NCI-H1417 treated with DMSO at 0.1 percent for 48 hours (cell line): ENCODE measurements around the gene EOLA1.
"Not testable (repeated sequence)": the region's sequence is repeated elsewhere in the genome, so short reads cannot be mapped to it uniquely, and the experiment has no call there.

Experiments used
- DNase-seq: peaks from one replicate; lab custom pipeline; 2025; lab: John Stamatoyannopoulos, UW

EOLA1 gene

DNA sequence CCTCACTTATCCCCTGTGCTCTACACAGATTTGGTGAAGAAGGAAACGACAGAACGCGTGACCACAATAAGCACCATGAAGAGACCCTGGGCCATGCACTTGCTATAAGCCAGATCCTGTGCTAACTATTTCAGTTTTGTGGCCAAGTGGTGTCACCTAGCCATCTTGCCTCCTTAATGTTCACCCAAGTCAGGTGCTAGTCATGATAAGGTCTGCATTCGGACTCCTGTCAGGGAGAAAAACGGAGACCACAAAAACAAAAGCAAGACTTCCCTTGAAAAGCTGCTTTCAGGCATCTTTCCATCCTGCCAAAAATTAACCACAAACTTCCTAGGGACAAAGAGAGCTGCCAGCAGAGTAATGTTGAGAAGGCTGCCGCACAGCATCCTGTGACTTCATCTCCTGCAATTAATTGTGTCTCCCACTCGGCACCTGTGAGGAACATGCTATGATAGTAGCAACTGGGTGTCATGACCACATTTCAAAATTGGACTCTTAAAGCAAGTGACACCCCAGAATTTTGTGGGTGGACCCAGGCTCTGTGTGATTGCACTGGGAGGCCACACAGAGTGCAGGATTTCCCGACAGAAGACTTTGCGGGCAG, 26.9 kb upstream of the EOLA1 start:
- DNase-seq: no peak

DNA sequence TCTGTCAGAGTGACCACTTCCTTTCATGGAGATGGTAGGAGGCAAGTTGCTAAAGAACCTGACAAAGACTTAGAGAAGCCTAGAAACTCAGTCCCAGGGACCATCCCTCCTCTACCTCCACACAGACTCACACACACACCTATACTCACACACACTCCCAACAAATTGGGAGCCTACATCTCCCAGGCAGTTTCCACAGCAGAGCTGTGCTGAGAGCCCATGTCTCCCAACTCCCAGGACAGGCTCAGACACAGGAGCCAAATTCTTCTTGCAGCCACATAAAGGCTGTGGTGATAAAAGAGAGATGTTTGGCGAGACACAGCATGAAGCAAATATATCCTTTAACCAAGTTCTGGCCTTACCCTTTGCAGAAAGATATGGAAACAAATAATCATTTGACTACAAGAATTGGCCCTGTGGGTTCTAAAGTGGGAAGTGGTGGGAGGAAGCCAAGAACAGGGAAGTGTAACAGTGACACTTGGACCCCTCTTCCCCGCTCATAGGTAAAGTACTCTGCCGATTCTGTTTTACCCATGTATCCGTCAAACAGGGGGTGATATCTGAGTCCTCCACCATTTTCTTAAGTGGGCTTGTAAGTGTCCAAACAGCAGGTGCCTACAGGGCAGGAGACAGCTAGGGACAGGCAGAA, 24.7 kb upstream of the EOLA1 start:
- DNase-seq: no peak

DNA sequence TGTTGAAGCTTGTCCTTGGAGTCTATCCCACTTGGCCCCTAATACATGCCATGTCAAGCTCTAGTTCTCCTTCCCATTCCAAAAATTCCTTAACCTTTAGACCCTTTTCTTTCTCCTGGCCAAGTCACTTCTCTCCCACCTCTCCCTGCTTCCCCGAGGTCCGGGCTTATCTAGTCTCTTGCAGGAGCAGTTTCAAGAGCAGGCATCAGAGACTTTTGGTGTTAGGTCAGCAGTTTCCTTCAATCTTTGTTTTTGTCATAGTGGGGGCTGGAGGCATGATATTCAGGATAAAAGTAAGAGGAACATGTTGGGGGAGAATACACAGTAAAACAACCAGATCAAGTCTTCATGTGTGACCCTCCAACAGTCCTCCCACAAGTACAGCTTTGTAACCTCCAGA, 24.2 kb upstream of the EOLA1 start:
- no peak for DNase-seq

DNA sequence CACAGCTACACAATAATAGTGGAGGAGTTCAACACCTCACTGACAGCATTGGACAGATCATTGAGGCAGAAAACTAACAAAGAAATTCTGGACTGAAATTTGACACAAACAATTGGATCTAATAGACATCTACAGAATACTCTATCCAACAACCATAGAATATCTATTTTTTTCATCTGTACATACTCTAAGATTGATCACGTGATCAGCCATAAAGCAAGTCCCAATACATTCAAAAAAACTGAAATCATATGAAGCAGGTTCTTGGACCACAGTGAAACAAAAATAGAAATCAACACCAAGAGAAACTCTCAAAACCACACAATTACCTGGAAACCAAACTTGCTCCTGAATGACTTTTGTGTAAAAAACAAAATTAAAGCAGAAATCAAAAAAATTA, 23.5 kb upstream of the EOLA1 start:
- no peak for DNase-seq

DNA sequence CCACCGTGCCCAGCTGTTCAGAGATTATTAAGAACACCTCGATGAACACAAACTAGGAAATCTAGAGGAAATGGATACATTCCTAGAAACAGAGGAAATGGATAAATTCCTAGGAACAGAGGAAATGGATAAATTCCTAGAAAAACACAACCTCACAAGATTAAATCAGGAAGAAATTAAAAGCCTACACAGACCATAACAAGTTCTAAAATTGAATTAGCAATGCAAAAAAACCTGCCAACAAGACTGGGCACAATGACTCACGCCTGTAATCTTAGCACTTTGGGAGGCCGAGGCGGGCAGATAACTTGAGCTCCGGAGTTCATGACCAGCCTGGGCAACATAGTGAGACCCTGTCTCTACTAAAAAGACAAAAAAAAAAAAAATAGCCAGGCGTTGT, 22.6 kb upstream of the EOLA1 start:
- DNase-seq: no peak

DNA sequence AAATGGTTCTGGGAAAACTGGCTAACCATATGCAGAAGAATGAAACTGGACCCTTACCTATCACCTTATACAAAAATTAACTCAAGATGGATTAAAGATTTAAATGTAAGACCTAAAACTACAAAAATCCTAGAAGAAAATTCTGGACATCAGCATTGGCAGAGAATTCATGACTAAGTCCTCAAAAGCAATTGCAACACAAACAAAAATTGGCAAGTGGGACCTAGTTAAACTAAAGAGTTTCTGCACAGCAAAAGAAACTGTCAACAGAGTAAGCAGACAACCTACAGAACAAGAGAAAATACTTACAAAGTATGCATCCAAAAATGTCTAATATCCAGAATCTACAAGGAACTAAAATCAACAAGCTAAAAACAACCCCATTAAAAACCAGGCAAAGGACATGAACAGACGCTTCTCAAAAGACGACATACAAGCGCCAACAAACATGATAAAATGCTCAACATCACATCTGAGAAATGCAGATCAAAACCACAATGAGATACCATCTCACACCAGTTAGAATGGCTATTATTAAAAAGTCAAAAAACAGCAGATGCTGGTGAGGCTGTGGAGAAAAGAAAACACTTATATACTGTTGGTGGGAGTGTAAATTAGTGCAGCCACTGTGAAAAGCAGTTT, 20.1 kb upstream of the EOLA1 start:
- not testable (repeated sequence) for DNase-seq

DNA sequence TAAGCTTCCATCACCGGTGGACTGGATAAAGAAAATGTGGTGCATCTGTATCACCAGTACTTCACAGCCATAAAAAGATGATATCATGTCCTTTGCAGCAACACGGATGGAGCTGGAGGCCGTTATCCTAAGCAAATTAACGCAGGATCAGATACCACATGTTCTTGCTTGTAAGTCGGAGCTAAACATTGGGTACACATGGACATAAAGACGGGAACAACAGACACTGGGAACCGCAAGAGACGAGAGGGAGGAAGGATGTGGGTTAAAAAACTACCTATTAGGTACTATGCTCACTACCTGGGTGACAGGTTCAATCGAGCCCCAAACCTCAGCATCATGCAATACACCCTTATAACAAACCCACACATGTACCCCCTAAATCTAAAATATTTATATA, 19.4 kb upstream of the EOLA1 start:
- no peak for DNase-seq

DNA sequence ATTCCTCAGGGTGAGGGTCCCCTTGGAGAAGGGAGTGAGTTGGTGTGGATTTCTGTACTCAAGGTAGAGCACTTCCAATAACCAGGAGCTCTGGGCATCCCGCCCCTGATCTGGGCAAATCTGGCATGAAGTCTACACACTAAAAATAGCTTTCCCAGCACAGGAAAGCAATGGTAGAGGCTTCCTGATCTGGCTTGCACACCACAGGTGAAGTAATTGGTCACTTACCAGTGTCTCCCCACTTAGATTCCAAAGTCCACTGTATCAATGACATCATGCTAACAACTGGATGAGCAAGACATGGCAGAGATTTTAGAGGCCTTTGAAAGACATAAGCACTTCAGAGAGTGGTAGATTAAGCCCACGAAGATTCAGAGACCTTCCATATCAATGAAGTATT, 17.9 kb upstream of the EOLA1 start:
- DNase-seq: no peak

DNA sequence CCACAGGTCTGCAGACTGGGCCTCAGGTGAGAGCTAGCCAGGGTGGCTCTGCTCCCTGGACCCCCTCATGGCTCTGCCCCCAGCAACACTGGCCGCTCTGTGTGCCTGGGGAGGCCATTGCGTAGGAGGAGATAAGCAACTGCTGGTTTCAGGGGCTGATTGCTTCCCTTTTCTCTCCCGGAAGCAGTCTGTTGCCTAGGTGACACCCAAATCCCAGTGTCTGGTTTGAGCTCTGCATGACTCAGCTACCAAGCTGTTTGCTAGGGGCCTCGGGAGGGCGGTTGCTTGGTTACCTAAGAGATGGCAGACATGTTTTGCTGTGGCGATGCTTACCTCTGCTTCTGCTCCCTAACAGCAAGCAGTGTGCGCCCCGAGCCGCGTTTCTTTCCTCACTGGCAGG, 15.4 kb upstream of the EOLA1 start:
- not testable (repeated sequence) for DNase-seq

DNA sequence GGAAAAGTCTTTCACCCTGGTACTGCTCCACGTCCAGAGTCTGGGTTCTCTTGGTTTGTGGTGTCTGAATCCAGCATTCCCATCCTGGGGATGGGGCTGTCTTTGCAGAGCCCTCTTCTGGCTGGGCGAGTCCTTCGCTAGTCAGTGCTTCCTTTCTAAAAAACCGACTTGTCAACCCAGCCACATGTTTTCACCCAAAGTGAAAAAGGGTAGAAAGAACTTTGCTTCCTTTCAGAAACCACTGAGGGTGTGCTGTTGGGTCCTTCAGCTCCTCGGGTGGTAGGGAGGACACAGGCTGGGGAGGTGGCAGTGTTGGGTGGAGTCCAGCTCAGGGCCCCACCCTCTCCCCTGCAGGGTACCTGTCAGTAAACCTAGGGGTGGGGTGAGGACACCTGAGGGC, 14.9 kb upstream of the EOLA1 start:
- not testable (repeated sequence) for DNase-seq

DNA sequence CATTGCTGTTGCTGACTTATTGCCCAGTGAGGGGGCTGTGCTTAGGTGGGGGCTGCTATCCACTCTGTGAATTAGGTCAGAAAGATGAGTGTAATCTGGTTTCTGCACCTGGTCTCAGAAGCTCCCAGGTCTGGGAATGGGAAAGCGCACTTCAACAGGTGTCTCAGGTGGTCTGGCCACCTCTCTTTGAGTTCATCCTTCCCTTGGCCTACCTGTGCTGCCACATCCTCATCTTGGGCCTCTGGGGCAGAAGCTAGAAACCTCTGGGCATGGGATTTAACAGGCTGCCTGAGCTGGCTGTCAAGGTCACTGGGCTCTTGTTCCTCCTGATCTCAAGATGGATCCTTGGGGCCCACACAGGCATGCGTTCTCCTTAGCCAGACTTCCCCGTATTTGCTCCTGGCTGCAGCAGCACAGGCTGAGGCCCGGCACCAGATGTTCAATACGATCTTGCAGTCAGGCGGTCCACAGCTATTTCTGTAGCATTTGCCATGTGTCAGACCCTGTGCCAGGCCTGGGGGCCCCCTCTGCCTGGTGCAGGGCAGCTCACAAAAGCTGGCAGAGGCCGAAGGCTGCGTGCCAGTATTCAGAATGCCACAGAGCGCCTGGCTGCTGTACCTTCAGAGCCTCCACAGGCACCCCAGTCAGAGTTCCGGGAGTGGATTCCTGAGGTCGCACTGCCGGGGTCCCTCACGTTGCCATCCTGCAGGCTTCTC, 14.3 kb upstream of the EOLA1 start:
- DNase-seq: not testable (repeated sequence)

DNA sequence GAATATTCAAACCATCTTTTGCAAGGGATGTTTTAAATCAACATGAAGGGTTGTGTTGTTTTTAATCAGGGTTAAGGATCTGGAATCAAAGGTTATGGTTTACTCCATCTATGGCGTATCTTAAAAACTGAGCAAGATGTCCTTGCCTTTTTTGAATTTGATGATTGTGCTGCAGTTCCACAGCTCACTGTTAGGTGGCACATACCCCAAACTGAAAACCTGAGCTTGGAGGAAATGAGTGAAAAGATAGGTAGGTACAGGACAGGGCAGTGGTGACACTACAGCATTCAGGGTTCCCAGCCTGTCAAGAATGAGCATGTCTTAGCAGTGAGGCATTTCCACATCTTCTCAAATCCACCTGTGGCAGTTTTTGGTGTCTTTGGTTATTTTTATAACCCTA, 13.1 kb upstream of the EOLA1 start:
- no peak for DNase-seq

DNA sequence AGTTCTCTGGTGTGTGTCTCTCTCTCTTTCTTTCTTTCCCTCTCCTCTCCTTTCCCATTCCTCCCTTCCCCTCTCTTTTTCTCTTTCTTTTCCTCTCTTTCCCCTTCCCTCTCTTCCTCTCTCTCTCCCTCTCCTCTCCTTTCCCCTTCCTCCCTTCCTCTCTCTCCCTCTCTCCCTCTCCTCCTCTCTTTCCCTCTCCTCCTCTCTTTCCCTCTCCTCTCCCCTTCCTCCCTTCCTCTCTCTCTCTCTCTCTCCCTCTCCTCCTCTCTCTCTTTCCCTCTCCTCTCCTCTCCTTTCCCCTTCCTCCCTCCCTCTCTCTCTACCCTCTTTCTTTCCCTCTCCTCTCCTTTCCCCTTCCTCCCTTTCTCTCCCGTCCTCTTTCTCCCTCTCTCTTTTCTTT, 12.4 kb upstream of the EOLA1 start:
- DNase-seq: no peak

DNA sequence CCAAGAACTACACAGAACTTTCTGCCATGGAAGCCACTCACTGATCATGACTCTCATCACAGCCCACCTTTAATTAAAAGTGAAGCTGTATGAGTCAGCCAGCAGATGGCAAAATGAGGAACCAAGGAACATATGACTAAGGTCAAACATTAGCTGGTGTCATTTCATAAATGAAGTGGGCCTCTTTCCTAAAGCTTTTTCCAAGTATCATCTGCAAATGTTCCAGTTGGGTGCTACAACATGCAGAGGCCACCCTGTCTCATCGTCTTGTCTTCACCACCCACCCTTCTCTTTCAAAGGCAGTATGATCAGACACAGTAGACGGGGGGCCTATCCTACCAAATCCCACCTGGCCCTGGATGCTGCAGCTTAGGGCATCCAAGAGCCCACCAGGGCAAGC, 9.2 kb upstream of the EOLA1 start:
- no peak for DNase-seq

DNA sequence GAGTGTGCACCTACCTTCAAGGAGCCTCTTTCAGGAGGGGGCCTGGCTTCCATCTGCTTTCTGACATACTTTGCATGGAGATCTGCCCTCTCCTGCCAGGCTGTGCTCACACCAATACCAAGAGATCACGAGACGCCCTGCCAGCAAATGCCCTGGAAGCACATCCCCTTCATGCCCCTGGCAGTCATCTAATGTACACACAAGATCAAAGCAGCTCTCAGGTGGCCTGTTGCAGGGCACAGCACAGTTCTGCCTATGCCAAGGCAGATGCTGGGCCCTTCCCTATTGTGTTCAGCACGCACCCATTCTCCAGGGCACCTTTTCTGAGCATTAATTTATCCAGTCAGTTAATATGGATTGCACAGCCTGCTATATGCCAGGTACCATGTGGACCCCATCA, 7.9 kb upstream of the EOLA1 start:
- DNase-seq: not testable (repeated sequence)

DNA sequence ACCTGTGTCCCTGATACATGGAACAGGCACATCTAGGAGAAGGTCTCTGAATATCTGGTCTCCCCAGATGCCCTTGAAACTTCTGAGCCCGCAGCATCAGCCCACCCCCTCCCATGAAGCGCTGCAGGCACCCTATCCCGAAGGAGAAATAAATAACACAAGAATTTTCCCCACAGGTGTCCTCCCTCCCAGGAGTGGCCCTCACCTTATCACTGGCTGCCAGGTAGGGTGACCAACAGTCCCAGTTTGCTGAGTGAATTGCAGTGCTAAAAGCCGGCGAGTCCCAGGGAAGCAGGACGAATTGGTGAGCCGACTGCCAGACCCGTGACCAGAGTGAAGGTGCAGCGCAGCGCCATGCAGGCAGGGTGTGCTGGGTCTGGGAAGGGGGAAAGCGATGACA, 6.8 kb upstream of the EOLA1 start:
- not testable (repeated sequence) for DNase-seq

DNA sequence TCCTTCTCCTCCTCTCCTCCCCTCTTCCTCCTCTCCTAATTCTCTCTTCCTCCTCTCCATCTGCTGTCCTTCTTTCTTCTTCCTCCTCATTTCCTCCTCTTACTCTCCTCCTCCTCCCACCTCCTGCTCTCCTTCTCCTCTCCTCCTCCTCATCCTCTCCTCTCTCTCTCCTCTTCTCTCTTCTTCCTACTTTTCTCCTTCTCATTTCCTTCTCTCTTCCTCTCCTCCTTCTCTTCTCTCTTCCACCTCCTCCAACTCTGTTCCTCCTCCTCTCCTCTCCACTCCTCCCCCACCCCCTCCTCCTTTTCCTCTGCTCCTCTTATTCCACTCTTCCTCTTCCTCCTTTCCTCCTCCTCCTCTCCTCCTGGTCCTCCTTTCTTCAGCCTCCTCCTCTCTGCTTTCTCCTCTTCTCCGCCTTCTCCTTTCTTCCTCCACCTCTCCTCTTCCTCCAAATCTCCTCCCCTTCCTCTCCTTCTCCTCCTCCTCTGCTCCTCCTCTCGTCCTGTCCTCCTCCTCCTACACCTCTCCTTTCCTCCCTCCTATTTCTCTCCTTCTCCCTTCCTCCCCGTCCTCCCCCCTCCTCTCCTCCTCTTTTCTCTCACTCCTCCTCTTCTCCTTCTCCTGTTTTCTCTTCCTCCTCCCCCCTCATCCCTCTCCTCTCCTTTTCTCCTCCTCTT, 5.7 kb upstream of the EOLA1 start:
- not testable (repeated sequence) for DNase-seq

DNA sequence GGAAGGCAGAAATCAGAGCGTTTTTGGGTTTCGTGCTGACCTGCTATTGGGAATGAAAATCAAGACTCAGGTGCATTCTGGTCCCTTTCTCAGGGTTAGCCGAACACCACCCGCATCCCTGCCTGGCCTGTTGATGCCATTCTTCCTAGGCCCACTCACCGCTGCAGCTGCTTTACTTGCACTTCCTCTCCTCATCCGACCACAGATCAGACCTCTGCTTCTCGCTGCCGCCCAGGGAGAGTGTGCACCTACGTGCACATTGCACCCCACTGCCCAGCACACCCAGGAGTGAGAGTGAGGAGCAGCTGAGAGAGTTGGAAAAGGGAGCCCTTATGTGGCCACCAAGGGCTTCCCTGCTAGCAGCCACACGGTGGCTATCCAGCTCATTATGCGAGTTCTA, 3.3 kb upstream of the EOLA1 start:
- DNase-seq: not testable (repeated sequence)

DNA sequence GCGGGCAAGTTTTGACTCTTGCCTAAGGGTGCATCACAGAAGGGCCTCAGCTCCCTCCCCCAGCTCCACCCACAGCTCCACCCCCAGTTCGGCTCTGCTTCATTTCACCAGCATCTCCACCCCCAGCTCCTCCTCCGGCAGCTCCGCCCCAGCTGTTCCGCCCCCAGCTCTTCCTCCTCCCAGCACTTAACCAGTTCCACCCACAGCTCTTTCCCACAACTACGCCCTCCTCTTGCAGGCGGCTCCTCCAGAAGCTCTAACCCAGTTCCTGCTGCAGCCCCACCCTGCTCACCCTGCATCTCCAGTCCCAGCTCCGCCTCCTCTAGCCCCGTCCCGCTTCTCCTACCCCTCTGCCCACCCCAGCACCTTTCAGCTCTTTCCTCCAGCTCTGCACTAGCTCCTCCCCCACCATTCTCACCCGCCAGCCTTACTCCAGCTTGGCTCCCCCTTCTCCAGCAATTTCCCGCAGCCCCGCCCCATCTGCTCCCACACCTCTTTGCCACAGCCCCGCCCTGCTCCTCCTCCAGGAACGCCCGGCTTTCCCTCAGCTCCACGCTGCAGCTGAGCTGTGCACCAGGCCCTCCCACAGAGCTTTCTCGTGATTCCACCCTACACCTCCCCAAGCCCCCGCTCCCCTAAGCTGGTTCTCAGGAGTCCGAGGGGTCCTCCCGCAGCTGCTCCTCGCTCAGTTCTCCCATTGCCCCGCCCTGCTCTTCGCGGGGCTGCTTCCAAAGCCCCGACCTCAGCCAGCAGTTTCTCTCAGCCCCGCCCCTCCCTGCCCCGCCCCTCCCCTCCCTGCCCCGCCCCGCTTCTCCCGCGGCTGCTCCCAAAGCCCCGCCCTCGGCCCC, 1.3 kb upstream of the EOLA1 start:
- DNase-seq: peak; percentile 70

DNA sequence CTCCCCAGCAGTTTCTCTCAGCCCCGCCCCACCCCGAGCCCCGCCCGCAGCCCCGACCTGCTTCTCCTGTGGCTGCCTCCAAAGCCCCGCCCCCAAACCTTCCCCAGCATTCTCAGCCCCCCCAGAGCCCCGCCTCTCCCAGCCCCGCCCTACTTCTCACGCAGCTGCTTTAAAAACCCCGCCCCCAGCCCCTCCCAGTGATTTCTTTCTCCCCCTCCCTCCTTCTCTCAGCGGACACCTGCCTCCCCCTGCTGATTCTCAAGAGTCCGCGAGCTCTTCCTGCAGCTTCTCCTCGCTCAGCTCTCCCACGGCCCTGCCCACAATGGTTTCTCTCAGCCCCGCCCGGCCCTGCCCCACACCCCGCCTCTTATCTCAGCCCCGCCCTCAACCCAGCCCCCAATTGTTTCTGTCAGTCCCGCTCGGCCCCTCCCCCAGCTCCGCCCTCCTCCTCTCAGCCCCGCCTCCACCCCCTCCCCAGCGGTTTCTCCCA, 636 bp upstream of the EOLA1 start:
- DNase-seq: peak; percentile 55

DNA sequence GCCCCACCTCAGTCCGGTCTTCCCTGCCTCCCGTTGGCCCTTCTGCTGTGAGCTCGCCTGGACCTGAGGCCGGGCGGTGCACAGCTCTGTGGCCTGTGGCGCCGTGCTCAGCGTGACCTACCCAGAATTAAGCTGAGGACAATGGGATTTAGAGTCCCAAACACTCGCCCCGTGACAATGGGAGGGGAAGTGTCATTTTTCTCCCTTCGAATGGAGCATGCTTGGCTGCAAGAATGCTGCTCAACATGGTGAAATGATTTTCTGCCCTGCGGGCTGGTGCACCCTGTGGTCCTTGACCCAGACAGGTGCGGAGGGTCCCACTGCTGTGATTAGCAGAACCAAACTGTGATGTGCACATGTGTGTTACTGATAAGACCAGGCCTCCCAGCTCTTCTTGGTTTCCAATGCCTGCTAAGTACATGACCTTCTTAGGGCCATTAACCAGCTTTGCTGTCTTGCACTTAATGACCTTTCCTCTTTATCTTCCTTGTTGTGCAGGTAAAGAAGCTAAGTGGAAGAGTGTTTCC, 772 bp downstream of the EOLA1 start:
- no peak for DNase-seq
